Trophoblast cell (in vitro differentiated cells and primary cell): ENCODE data around the gene LTA4H.
A peak's percentile ranks its signal among the peaks of the same experiment; 100 is the strongest.
"Not testable (repeated sequence)": the region's sequence is repeated elsewhere in the genome, so short reads cannot be mapped to it uniquely, and the experiment has no call there.

Experiments
- DNase-seq, 2 donors: peaks; one replicate each; pipeline ENCODE4 v3.0.0-alpha.2; 2016
- H2AFZ ChIP-seq: 2 replicates; pipeline ENCODE4 v1.6.1; 2013; ENCODE audit warnings: low read length, moderate library complexity, mild to moderate bottlenecking; ENCODE audit not compliant: insufficient read depth, poor library complexity
- H2AK5ac ChIP-seq: 2 replicates; pipeline ENCODE4 v1.6.1; 2013; ENCODE audit warnings: mild to moderate bottlenecking, low read length
- H2BK120ac ChIP-seq: 2 replicates; pipeline ENCODE4 v1.6.1; 2013; ENCODE audit warnings: low read length, mild to moderate bottlenecking, moderate library complexity; ENCODE audit not compliant: insufficient read depth, poor library complexity
- H2BK12ac ChIP-seq: 2 replicates; pipeline ENCODE4 v1.6.1; 2013; ENCODE audit warnings: mild to moderate bottlenecking, low read length, moderate library complexity
- H2BK5ac ChIP-seq: 2 replicates; pipeline ENCODE4 v1.6.1; 2013; ENCODE audit warnings: low read length, low read depth, moderate library complexity, mild to moderate bottlenecking; ENCODE audit not compliant: poor library complexity
- H3K14ac ChIP-seq: 2 replicates; pipeline ENCODE4 v1.6.1; 2013; ENCODE audit warnings: mild to moderate bottlenecking, low read length
- H3K18ac ChIP-seq: 2 replicates; pipeline ENCODE4 v1.6.1; 2013; ENCODE audit warnings: mild to moderate bottlenecking, low read length
- H3K23ac ChIP-seq: 2 replicates; pipeline ENCODE4 v1.6.1; 2013; ENCODE audit warnings: low read length
- H3K27ac ChIP-seq: 2 replicates; pipeline ENCODE4 v1.5.1; 2013; ENCODE audit warnings: low read depth, mild to moderate bottlenecking, inconsistent platforms, low read length, moderate library complexity
- H3K27me3 ChIP-seq: 2 replicates; pipeline ENCODE4 v1.6.1; 2013; ENCODE audit warnings: inconsistent platforms, mild to moderate bottlenecking, low read length, moderate library complexity; ENCODE audit not compliant: insufficient read depth
- H3K36me3 ChIP-seq, 2 experiments: 1 replicate in 1 of 2; 2 replicates in 1 of 2; pipeline ENCODE4 v1.6.1; 2013; ENCODE audit warnings: low read length in 2 of 2, mild to moderate bottlenecking in 2 of 2, moderate library complexity in 1 of 2; ENCODE audit not compliant: insufficient read depth in 2 of 2, control insufficient read depth in 1 of 2
- H3K4ac ChIP-seq: 2 replicates; pipeline ENCODE4 v1.6.1; 2013; ENCODE audit warnings: low read depth, mild to moderate bottlenecking, low read length, moderate library complexity
- H3K4me1 ChIP-seq, 2 experiments: 1 replicate in 1 of 2; 2 replicates in 1 of 2; pipeline ENCODE4 v1.6.1; 2013; ENCODE audit warnings: low read length in 2 of 2, mild to moderate bottlenecking in 2 of 2, moderate library complexity in 1 of 2; ENCODE audit not compliant: insufficient read depth in 2 of 2, control insufficient read depth in 1 of 2
- H3K4me2 ChIP-seq: 2 replicates; pipeline ENCODE4 v1.6.1; 2013; ENCODE audit warnings: inconsistent platforms, mild to moderate bottlenecking, low read length, moderate library complexity
- H3K4me3 ChIP-seq: 2 replicates; pipeline ENCODE4 v1.5.1; 2013; ENCODE audit warnings: mild to moderate bottlenecking, low read depth, low read length, inconsistent platforms
- H3K79me1 ChIP-seq: one replicate; pipeline ENCODE4 v1.6.1; 2013; ENCODE audit warnings: low read length
- H3K79me2 ChIP-seq: 2 replicates; pipeline ENCODE4 v1.6.1; 2013; ENCODE audit warnings: low read length, mild to moderate bottlenecking; ENCODE audit not compliant: control insufficient read depth, insufficient read depth, poor library complexity
- H3K9ac ChIP-seq: 2 replicates; pipeline ENCODE4 v1.6.1; 2013; ENCODE audit warnings: mild to moderate bottlenecking, low read length
- H3K9me3 ChIP-seq: 2 replicates; pipeline ENCODE4 v1.6.1; 2013; ENCODE audit warnings: low read depth, mild to moderate bottlenecking, control low read depth, inconsistent platforms, low read length; ENCODE audit not compliant: insufficient read depth
- H4K12ac ChIP-seq: 2 replicates; pipeline ENCODE4 v1.6.1; 2013; ENCODE audit warnings: low read depth, mild to moderate bottlenecking, low read length, moderate library complexity
- H4K8ac ChIP-seq: 2 replicates; pipeline ENCODE4 v1.6.1; 2013; ENCODE audit warnings: low read depth, mild to moderate bottlenecking, low read length, moderate library complexity
- H4K91ac ChIP-seq: one replicate; pipeline ENCODE4 v1.6.1; 2013; ENCODE audit warnings: low read depth, mild to moderate bottlenecking, low read length, moderate library complexity
- WGBS: extraction: QIAGEN DNeasy Blood & Tissue Kit; methylation state at CpG from one replicate; pipeline ENCODE4 v1.1.7; 2013; ENCODE audit warnings: missing lambda C conversion rate; ENCODE audit not compliant: insufficient read length, insufficient coverage; ENCODE audit errors: extremely low coverage; 5-methylcytosine and 5-hydroxymethylcytosine counted together

The LTA4H gene

DNA sequence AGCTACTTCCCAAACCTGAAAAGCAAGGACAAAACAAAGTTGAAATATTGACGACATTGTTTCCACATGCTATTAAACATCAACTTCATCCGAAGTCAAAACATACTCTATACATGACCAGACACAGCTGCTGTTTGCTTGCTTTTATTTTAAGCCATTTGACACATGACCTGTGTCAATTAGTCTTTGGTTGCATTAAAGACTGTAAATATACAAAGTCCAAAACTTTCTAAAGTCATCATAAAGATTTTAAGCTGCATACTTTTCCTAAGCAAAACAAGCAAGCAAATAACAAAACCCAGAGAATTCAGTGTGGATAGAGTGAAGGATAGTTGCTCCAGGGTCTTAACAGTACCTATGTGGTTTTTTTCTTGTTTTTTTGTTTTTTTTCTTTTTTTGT lies 61.0 kb downstream of the LTA4H start:
- no peak overlapping the region for H3K23ac ChIP-seq
- WGBS, result no CpG with 5 or more reads among the region's 2 CpGs

DNA sequence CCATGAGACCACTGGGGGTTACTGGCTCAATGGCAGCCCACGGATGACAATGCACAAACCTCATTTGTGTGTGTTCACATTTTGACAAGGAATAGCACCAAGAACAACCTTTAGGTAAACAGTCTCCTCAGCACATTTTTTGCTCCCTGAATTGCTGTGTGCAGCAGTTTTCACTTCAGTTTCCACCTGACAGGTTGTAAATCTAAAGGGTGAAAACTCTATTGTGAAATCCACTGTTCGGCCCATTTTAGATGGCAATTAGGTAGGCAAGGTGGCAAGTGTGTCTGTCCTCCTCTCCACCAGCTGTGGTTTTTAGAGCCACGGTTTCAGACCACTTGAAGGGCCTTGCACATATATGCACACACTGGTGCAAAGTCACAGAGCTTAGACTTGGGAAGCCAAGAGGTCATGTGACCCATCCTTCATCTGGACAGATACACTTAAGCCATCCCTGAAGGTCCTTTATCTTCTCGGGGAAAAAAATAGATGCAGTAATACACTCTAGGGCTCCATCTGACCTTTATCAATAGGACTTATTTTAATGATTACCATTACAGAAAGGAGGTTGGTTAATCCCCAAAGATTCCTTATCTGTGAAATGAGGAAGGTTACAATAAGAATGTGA lies 62.4 kb downstream of the LTA4H start:
- peaks cover 8% of the 10 kb centered on the region for H3K79me1 ChIP-seq
- H2BK5ac ChIP-seq, result no peak overlapping the region
- no peaks in the 10 kb centered on the region for H3K79me2 ChIP-seq
- no peak overlapping the region for H2AFZ ChIP-seq
- no peak overlapping the region for H3K18ac ChIP-seq
- no peak overlapping the region for H3K4me3 ChIP-seq
- H2AK5ac ChIP-seq, result no peak overlapping the region
- no peaks in the 10 kb centered on the region for H3K27me3 ChIP-seq
- peak overlapping the region; percentile 50 for H3K27ac ChIP-seq
- peak overlapping the region; percentile 24 for H2BK12ac ChIP-seq
- H3K4ac ChIP-seq, result no peak overlapping the region
- no peak for DNase-seq
- no peak overlapping the region for H3K9ac ChIP-seq
- no peak overlapping the region for H2BK120ac ChIP-seq
- H4K8ac ChIP-seq, result no peak overlapping the region
- H3K14ac ChIP-seq, result no peak overlapping the region
- no peaks in the 10 kb centered on the region for H3K9me3 ChIP-seq
- H3K4me1 ChIP-seq, result peaks cover 18 to 23% of the 10 kb centered on the region in 2 experiments
- WGBS, result no CpG with 5 or more reads among the region's 4 CpGs
- no peak overlapping the region for H3K23ac ChIP-seq
- H4K91ac ChIP-seq, result peak overlapping the region; percentile 1
- H4K12ac ChIP-seq, result no peak overlapping the region
- H3K4me2 ChIP-seq, result no peak overlapping the region
- H3K36me3 ChIP-seq, result no peaks in the 10 kb centered on the region

More for the DNA sequence above, 61.0 kb downstream of the LTA4H start:
- Histone ChIP-seq H3K36me3 (no peaks in the 10 kb centered on the region), H3K4me2 (no peak overlapping the region), H3K27me3 (no peaks in the 10 kb centered on the region), H3K4ac (no peak overlapping the region), H2BK120ac (no peak overlapping the region), H2AK5ac (no peak overlapping the region), H4K91ac (no peak overlapping the region), H3K14ac (no peak overlapping the region), H2BK5ac (no peak overlapping the region), H4K8ac (no peak overlapping the region), H3K79me2 (no peaks in the 10 kb centered on the region), H3K4me1 (peaks cover 18 to 23% of the 10 kb centered on the region in 2 experiments), H3K18ac (no peak overlapping the region), H3K4me3 (no peak overlapping the region), H3K79me1 (peaks cover 6% of the 10 kb centered on the region), H4K12ac (no peak overlapping the region), H3K9ac (no peak overlapping the region), H2BK12ac (no peak overlapping the region), H3K27ac (no peak overlapping the region), H2AFZ (no peak overlapping the region), H3K9me3 (no peaks in the 10 kb centered on the region)
- DNase-seq, result no peak

DNA sequence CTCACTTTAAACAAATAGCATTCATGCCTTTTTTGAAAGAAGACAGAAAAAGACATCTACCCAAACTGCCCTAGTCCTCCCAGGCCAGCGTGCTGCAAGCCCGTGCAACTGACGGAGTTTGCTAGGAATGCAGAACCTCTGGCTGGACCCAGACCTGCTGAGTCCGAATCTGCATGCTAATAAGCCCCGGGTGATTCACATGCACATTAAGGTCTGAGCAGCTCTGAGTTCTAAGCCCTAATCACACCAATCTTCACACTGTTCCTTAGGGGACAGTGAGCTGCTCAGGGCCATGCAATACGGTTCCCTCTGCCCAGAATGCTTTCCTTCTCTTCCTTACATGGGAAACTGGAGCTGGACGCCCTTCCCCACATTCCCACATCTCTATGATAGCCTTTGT lies 64.5 kb downstream of the LTA4H start:
- Histone ChIP-seq H3K23ac (no peak overlapping the region), H3K9ac (no peak overlapping the region), H3K9me3 (no peaks in the 10 kb centered on the region), H3K27ac (peak overlapping the region; percentile 85), H2AFZ (no peak overlapping the region), H2BK5ac (no peak overlapping the region), H3K27me3 (no peaks in the 10 kb centered on the region), H2AK5ac (no peak overlapping the region), H3K36me3 (no peaks in the 10 kb centered on the region), H3K4me3 (no peak overlapping the region), H3K4me1 (peaks cover 20 to 24% of the 10 kb centered on the region in 2 experiments), H3K79me1 (peaks cover 13% of the 10 kb centered on the region), H2BK12ac (no peak overlapping the region), H3K4ac (no peak overlapping the region), H2BK120ac (no peak overlapping the region), H3K18ac (no peak overlapping the region), H3K79me2 (no peaks in the 10 kb centered on the region), H4K12ac (no peak overlapping the region), H3K4me2 (no peak overlapping the region), H3K14ac (no peak overlapping the region), H4K91ac (no peak overlapping the region), H4K8ac (no peak overlapping the region)
- peak; percentile 63 to 67 for DNase-seq
- WGBS, result no CpG with 5 or more reads among the region's 7 CpGs

DNA sequence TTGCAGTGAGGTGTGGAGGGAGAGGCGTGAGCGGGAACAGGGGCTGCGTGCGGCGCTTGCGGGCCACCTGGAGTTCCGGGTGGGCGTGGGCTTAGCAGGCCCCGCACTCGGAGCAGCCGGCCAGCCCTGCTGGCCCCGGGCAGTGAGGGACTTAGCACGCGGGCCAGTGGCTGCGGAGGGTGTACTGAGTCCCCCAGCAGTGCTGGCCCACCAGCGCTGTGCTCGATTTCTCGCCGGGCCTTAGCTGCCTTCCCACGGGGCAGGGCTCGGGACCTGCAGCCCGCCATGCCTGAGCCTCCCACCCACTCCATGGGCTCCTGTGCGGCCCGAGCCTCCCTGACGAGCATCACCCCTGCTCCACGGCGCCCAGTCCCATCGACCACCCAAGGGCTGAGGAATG lies 66.3 kb downstream of the LTA4H start:
- peak overlapping the region; percentile 49 for H2AFZ ChIP-seq
- not testable (repeated sequence) for H3K27ac ChIP-seq, H3K14ac ChIP-seq, H3K4me3 ChIP-seq, H3K9me3 ChIP-seq, H3K4ac ChIP-seq, H2BK5ac ChIP-seq, H3K23ac ChIP-seq, H3K4me2 ChIP-seq, H3K36me3 ChIP-seq, H3K27me3 ChIP-seq, H4K12ac ChIP-seq, H3K79me2 ChIP-seq, DNase-seq, H3K9ac ChIP-seq
- peak overlapping the region; percentile 64 for H3K18ac ChIP-seq
- WGBS, result no CpG with 5 or more reads among the region's 28 CpGs
- peaks cover 13% of the 10 kb centered on the region for H3K79me1 ChIP-seq
- H2BK12ac ChIP-seq, result peak overlapping the region; percentile 78
- H4K91ac ChIP-seq, result peak overlapping the region; percentile 50
- H2AK5ac ChIP-seq, result peak overlapping the region; percentile 79
- peak overlapping the region; percentile 66 for H4K8ac ChIP-seq
- H3K4me1 ChIP-seq, result peaks cover 20 to 24% of the 10 kb centered on the region in 2 experiments
- peak overlapping the region; percentile 82 for H2BK120ac ChIP-seq
